B cell (primary cell): ENCODE measurements around the gene CSF2RB. TPM values are rescaled to one million over a fixed set of nuclear protein-coding genes. Genes with fewer than 3 reads are reported as not detected.

Experiments
- ATAC-seq: fragments of 200-7000 bp; cut with Tn5 transposase; one replicate; pipeline ENCODE4 v1.10.0; 2021; ENCODE audit warnings: low read depth, mild to moderate bottlenecking, moderate number of reproducible peaks, moderate library complexity
- CTCF ChIA-PET: fragments of 350-600 bp; sonication (Branson Sonifier 250); formaldehyde crosslinking; loops from one replicate; lab custom pipeline; 2021; ENCODE audit warnings: antibody characterized with exemption, inconsistent platforms; lab: Charles Lee
- POLR2A ChIA-PET: fragments of 350-600 bp; sonication (Branson Sonifier 250); formaldehyde crosslinking; loops from one replicate; lab custom pipeline; 2021; ENCODE audit warnings: antibody characterized with exemption; lab: Charles Lee
- DNase-seq: peaks from one replicate; pipeline ENCODE4 v3.0.0; 2013
- H2AFZ ChIP-seq: 2 replicates; pipeline ENCODE4 v1.6.1; 2012; ENCODE audit warnings: mild to moderate bottlenecking, low read depth, low read length; ENCODE audit not compliant: insufficient read depth, poor library complexity, severe bottlenecking
- H3K27ac ChIP-seq, 2 donors: 1 replicate in 1 of 2; 2 replicates in 1 of 2; pipeline ENCODE4 v1.5.1; 2012 to 2013; ENCODE audit warnings: low read length in 2 of 2, mild to moderate bottlenecking in 2 of 2, moderate library complexity in 1 of 2
- H3K27me3 ChIP-seq, 4 experiments: fragments of 200-600 bp in 1 of 4; sonication (generic) in 1 of 4; replicated peaks in 1 of 4; 1 replicate in 2 of 4; 2 replicates in 2 of 4; pipeline versions ENCODE4 v1.6.1 to v1.7.0; 2013 to 2016; ENCODE audit warnings: low read length in 3 of 4, mild to moderate bottlenecking in 2 of 4, mixed read lengths in 1 of 4, moderate library complexity in 1 of 4; ENCODE audit not compliant: insufficient read depth in 4 of 4, control insufficient read depth in 3 of 4; ENCODE audit errors: control extremely low read depth in 1 of 4
- H3K36me3 ChIP-seq, 2 experiments: replicated peaks in 1 of 2; 1 replicate in 1 of 2; 2 replicates in 1 of 2; pipeline versions ENCODE4 v1.6.1 to v1.7.1; 2013; ENCODE audit warnings: low read length in 1 of 2; ENCODE audit not compliant: insufficient read depth in 2 of 2, control insufficient read depth in 1 of 2; ENCODE audit errors: control extremely low read depth in 1 of 2, extremely low read depth in 1 of 2
- H3K4me1 ChIP-seq, 2 donors: fragments of 200-600 bp in 1 of 2; sonication (generic) in 1 of 2; 1 replicate in 1 of 2; 2 replicates in 1 of 2; pipeline versions ENCODE4 v1.5.1 to v1.6.1; 2013 to 2017; ENCODE audit warnings: low read length in 2 of 2; ENCODE audit not compliant: control insufficient read depth in 2 of 2, insufficient read depth in 2 of 2
- H3K4me2 ChIP-seq: replicated peaks from 2 replicates; pipeline ENCODE3; 2012; ENCODE audit warnings: mild to moderate bottlenecking, low read depth, low read length; ENCODE audit not compliant: poor library complexity, severe bottlenecking
- H3K4me3 ChIP-seq, 5 experiments: fragments of 200-600 bp in 1 of 5; sonication (generic) in 1 of 5; 1 replicate in 3 of 5; 2 replicates in 2 of 5; pipeline versions ENCODE4 v1.5.1 to v1.7.0; 2011 to 2016; ENCODE audit warnings: low read length in 4 of 5, mild to moderate bottlenecking in 4 of 5, low read depth in 2 of 5, control low read depth in 1 of 5, moderate library complexity in 1 of 5; ENCODE audit not compliant: insufficient read depth in 1 of 5; ENCODE audit errors: control extremely low read depth in 1 of 5, extremely low read depth in 1 of 5
- H3K79me2 ChIP-seq: fragments of 200-600 bp; sonication (generic); one replicate; pipeline ENCODE4 v1.6.0; 2016; ENCODE audit warnings: low read length; ENCODE audit not compliant: control insufficient read depth, insufficient read depth
- H3K9ac ChIP-seq: fragments of 200-600 bp; sonication (generic); 2 replicates; pipeline ENCODE4 v1.6.1; 2017; ENCODE audit warnings: mild to moderate bottlenecking, low read length, moderate library complexity
- H3K9me3 ChIP-seq, 3 donors: one replicate each; pipeline versions ENCODE4 v1.6.1 to v1.7.1; 2013; ENCODE audit warnings: low read length in 2 of 3; ENCODE audit not compliant: control insufficient read depth in 2 of 3, insufficient read depth in 1 of 3; ENCODE audit errors: control extremely low read depth in 1 of 3
- H4K20me1 ChIP-seq: 2 replicates; pipeline ENCODE4 v1.6.0; 2012; ENCODE audit warnings: mild to moderate bottlenecking, low read length; ENCODE audit not compliant: insufficient read depth, control insufficient read depth, poor library complexity, severe bottlenecking
- H3K27ac Mint-ChIP-seq: one replicate; pipeline ENCODE4 v1.8.0; 2021; ENCODE audit warnings: mixed read lengths
- H3K27me3 Mint-ChIP-seq: one replicate; pipeline ENCODE4 v1.8.0; 2021; ENCODE audit warnings: mixed read lengths
- H3K4me1 Mint-ChIP-seq: one replicate; pipeline ENCODE4 v1.8.0; 2021; ENCODE audit warnings: mixed read lengths
- H3K4me3 Mint-ChIP-seq: one replicate; pipeline ENCODE4 v1.8.0; 2021; ENCODE audit warnings: mixed read lengths
- H3K9me3 Mint-ChIP-seq: one replicate; pipeline ENCODE4 v1.8.0; 2022; ENCODE audit warnings: mixed read lengths; ENCODE audit not compliant: insufficient read depth
- CTCF ChIP-seq: fragments of 200-600 bp; IDR thresholded peaks from one replicate; pipeline ENCODE4 v1.8.0; 2022; ENCODE audit warnings: antibody characterized with exemption, mild to moderate bottlenecking
- EZH2 ChIP-seq: IDR thresholded peaks from 2 replicates; pipeline ENCODE4 v1.6.1; 2012; ENCODE audit warnings: borderline replicate concordance, low read depth, mild to moderate bottlenecking, moderate library complexity, low read length; ENCODE audit not compliant: insufficient read depth, poor library complexity, severe bottlenecking
- WGBS: methylation state at CpG from one replicate; pipeline ENCODE4 v1.1.5; 2013; ENCODE audit warnings: missing lambda C conversion rate; ENCODE audit not compliant: insufficient coverage; 5-methylcytosine and 5-hydroxymethylcytosine counted together
- intact Hi-C: fragments of 100-400 bp; cut with micrococcal nuclease; formaldehyde crosslinking; loops from one replicate; pipeline ENCODE4 v1.10.0; 2022
- polyA plus RNA-seq: library from polyadenylated mRNA; depleted of rRNA; stranded (reverse); fragments of >200 nt; gene quantifications from 2 replicates; pipeline ENCODE4 v1.2.3, GENCODE V29; 2012
- total RNA-seq, 2 donors: library from RNA; stranded (reverse); fragments of 120-200 nt in 1 of 2; gene quantifications; 1 replicate in 1 of 2; 2 replicates in 1 of 2; pipeline versions ENCODE4 v1.2.3 to v1.2.4, GENCODE V29; 2013 to 2022

Gene CSF2RB
- total and polyA plus RNA-seq, 2 donors (not counting 1 experiment from before 2014, with no cell fraction given): 22.0 to 39.7 TPM

GRCh38 chr22:36865346-36865745 is 48.1 kb upstream of the CSF2RB start:
- Histone ChIP-seq H2AFZ (no peak overlapping the region), H3K79me2 (peaks cover 37% of the 10 kb centered on the region), H3K27ac (no peak overlapping the region), H3K4me1 (peaks cover 30 to 41% of the 10 kb centered on the region in 2 donors), H3K4me2 (no peak overlapping the region), H3K9ac (no peak overlapping the region), H3K27me3 (no peaks in the 10 kb centered on the region), H3K9me3 (no peaks in the 10 kb centered on the region), H4K20me1 (peaks cover 14% of the 10 kb centered on the region), H3K36me3 (peaks cover 0 to 66% of the 10 kb centered on the region in 2 experiments), H3K4me3 (no peak overlapping the region)
- 61% methylated on average over 13 of the region's 13 CpGs for WGBS
- ATAC-seq (no peak), DNase-seq (no peak)
- POLR2A ChIA-PET: no interaction called here
- Mint-ChIP-seq H3K4me1 (peaks cover 48% of the 10 kb centered on the region), H3K9me3 (no peaks in the 10 kb centered on the region), H3K27ac (peak overlapping the region; percentile 41), H3K4me3 (no peak overlapping the region), H3K27me3 (no peaks in the 10 kb centered on the region)
- TF ChIP-seq CTCF (no peak), EZH2 (no peak)
- CTCF ChIA-PET: interaction anchor here (3.5 kb wide), 1 partner anchor 9 kb away, joined by 20 read pairs; no protein-coding TSS in a partner anchor
- intact Hi-C loops: no loop called here

- POLR2A ChIA-PET: no interaction called here
- no peaks in the 10 kb centered on the region for H3K9me3 ChIP-seq
- peaks cover 25% of the 10 kb centered on the region for H3K4me1 Mint-ChIP-seq
- no peak overlapping the region for H3K4me3 Mint-ChIP-seq
- intact Hi-C loops: no loop called here
- CTCF ChIA-PET: interaction anchor here (2.5 kb wide), 1 partner anchor 11 kb away, joined by 11 read pairs; no protein-coding TSS in a partner anchor
- no peak overlapping the region for H3K4me3 ChIP-seq
- no peak overlapping the region for H3K9ac ChIP-seq
- H3K27me3 Mint-ChIP-seq: no peaks in the 10 kb centered on the region
- H3K4me2 ChIP-seq: no peak overlapping the region
- no peak overlapping the region for H3K27ac Mint-ChIP-seq
- H3K27me3 ChIP-seq: no peaks in the 10 kb centered on the region
- H2AFZ ChIP-seq: no peak overlapping the region
- peaks cover 0 to 87% of the 10 kb centered on the region in 2 experiments for H3K36me3 ChIP-seq
- H3K9me3 Mint-ChIP-seq: no peaks in the 10 kb centered on the region
- 100% methylated on average over 3 of the region's 5 CpGs for WGBS
- peaks cover 28% of the 10 kb centered on the region for H3K79me2 ChIP-seq
- peaks cover 14% of the 10 kb centered on the region for H4K20me1 ChIP-seq
- peaks cover 8 to 17% of the 10 kb centered on the region in 2 donors for H3K4me1 ChIP-seq
- H3K27ac ChIP-seq: no peak overlapping the region
- ATAC-seq (no peak), DNase-seq (no peak)
- TF ChIP-seq CTCF (no peak), EZH2 (no peak)
Measured at GRCh38 chr22:36867695-36868094, 45.7 kb upstream of the CSF2RB start.
